Spleen (tissue), 11 donors: ENCODE measurements around the gene IGF1R. TPM values are rescaled to one million over a fixed set of nuclear protein-coding genes. Genes with fewer than 3 reads are reported as not detected.
"Not testable (repeated sequence)": the region's sequence is repeated elsewhere in the genome, so short reads cannot be mapped to it uniquely, and the experiment has no call there.

ENCODE experiments used
- DNase-seq: peaks from one replicate; pipeline ENCODE4 v3.0.0-alpha.2; 2020
- H3K27ac ChIP-seq, 8 donors: fragments of 200-600 bp; sonication (generic) in 7 of 8; 1 replicate in 4 of 8; 2 replicates in 4 of 8; pipeline versions ENCODE4 v1.5.0 to v1.8.0; 2016 to 2021; ENCODE audit warnings: inconsistent platforms in 4 of 8, mild to moderate bottlenecking in 4 of 8, moderate library complexity in 1 of 8
- H3K27me3 ChIP-seq, 7 donors: fragments of 200-600 bp; sonication (generic) in 6 of 7; replicated peaks in 1 of 7; 1 replicate in 4 of 7; 2 replicates in 3 of 7; pipeline versions ENCODE4 v1.5.0 to v1.8.0; 2016 to 2021; ENCODE audit warnings: inconsistent platforms in 3 of 7, mild to moderate bottlenecking in 1 of 7
- H3K36me3 ChIP-seq, 6 donors: fragments of 200-600 bp; sonication (generic) in 5 of 6; 1 replicate in 4 of 6; 2 replicates in 2 of 6; pipeline versions ENCODE4 v1.5.0 to v1.8.0; 2016 to 2021; ENCODE audit warnings: inconsistent platforms in 2 of 6
- H3K4me1 ChIP-seq, 6 donors: fragments of 200-600 bp; sonication (generic) in 5 of 6; 1 replicate in 3 of 6; 2 replicates in 3 of 6; pipeline versions ENCODE4 v1.5.0 to v1.8.0; 2016 to 2021; ENCODE audit warnings: inconsistent platforms in 3 of 6
- H3K4me3 ChIP-seq, 8 donors: fragments of 200-600 bp; sonication (generic) in 7 of 8; 1 replicate in 4 of 8; 2 replicates in 4 of 8; pipeline versions ENCODE4 v1.5.0 to v1.8.0; 2016 to 2021; ENCODE audit warnings: inconsistent platforms in 4 of 8, mild to moderate bottlenecking in 4 of 8, moderate library complexity in 2 of 8
- H3K9me3 ChIP-seq, 8 donors: fragments of 200-600 bp; sonication (generic) in 7 of 8; 1 replicate in 4 of 8; 2 replicates in 4 of 8; pipeline versions ENCODE4 v1.5.0 to v1.8.0; 2016 to 2021; ENCODE audit warnings: inconsistent platforms in 4 of 8
- CTCF ChIP-seq, 11 experiments: fragments of 200-600 bp in 7 of 11; fragments of 450-650 bp in 4 of 11; sonication (generic) in 4 of 11; IDR thresholded peaks in 8 of 11; conservative IDR thresholded peaks in 3 of 11; 1 replicate in 7 of 11; 2 replicates in 4 of 11; pipeline versions ENCODE4 v1.4.0 to v1.8.0; 2016 to 2021; ENCODE audit warnings: antibody characterized with exemption in 11 of 11, inconsistent platforms in 4 of 11, mild to moderate bottlenecking in 1 of 11
- POLR2A ChIP-seq, 3 donors: fragments of 450-650 bp; IDR thresholded peaks; one replicate each; pipeline ENCODE4 v1.5.1; 2017; ENCODE audit warnings: antibody characterized with exemption in 3 of 3, mild to moderate bottlenecking in 1 of 3
- POLR2AphosphoS5 ChIP-seq, 3 donors: sonication (generic); formaldehyde crosslinking; IDR thresholded peaks; one replicate each; pipeline ENCODE4 v1.5.1; 2017; ENCODE audit warnings: antibody characterized with exemption in 3 of 3
- WGBS, 5 donors: extraction: QIAGEN DNeasy Blood & Tissue Kit in 3 of 5; methylation state at CpG; one replicate each; pipeline versions ENCODE4 v1.1.5 to v1.1.7; 2013 to 2018; 5-methylcytosine and 5-hydroxymethylcytosine counted together
- intact Hi-C: fragments of 100-400 bp; cut with DNase I; formaldehyde crosslinking; loops from one replicate; pipeline ENCODE4 v1.15.0; 2023; ENCODE audit warnings: low total_unique reads
- polyA plus RNA-seq, 3 donors: library from polyadenylated mRNA; stranded (reverse); fragments of 200-250 nt; gene quantifications; one replicate each; pipeline ENCODE4 v1.2.1, GENCODE V29; 2013
- total RNA-seq, 7 donors: library from RNA; depleted of rRNA in 3 of 7; stranded (reverse); fragments of >200 nt in 3 of 7; fragmentation: NEBNext Ultra II Directional in 4 of 7; extraction: Animal tissue kit (Norgen Biotek cat#: 25700) in 4 of 7; gene quantifications; one replicate each; pipeline versions ENCODE4 v1.1.0 to v1.2.1, GENCODE V29; 2016 to 2021
- donor health status: healthy with polysubstance abuse.
- donor health status: DM: no; HTN: no; CAD: no; lungs with moderate emphysema.
- donor health status: DM: no; HTN: no; CAD: no.
- donor health status: Bipolar disorder and iron deficiency.
- donor health status: healthy.
- donor health status: DM: no; HTN: no; CAD: no.
- donor health status: DM: yes; HTN: yes; CAD: no.

The IGF1R gene
- total and polyA plus RNA-seq, 10 donors: 1.1 to 104 (median 53.1) TPM

- intact Hi-C loops: no loop called here
- no peaks in the 10 kb centered on the region for H3K36me3 ChIP-seq
- 65 to 78% (median 67%) methylated on average over 3 of the region's 3 CpGs for WGBS, 5 donors
- peaks cover 0 to 11% (median 0%) of the 10 kb centered on the region in 7 donors for H3K27me3 ChIP-seq
- H3K4me3 ChIP-seq: no peak overlapping the region
- no peak for DNase-seq
- TF ChIP-seq POLR2AphosphoS5 (IDR thresholded peaks at IDR 0.05) (no peak), CTCF (IDR thresholded peaks at IDR 0.05 in 8 of 11, conservative IDR thresholded peaks at IDR 0.05 in 3 of 11) (no peak), POLR2A (IDR thresholded peaks at IDR 0.05) (no peak)
- H3K9me3 ChIP-seq: peaks cover 0 to 3% (median 0%) of the 10 kb centered on the region in 8 donors
- no peaks in the 10 kb centered on the region for H3K4me1 ChIP-seq
- H3K27ac ChIP-seq: no peak overlapping the region
These were observed 353.9 kb downstream of the IGF1R start for GRCh38 chr15:99002226-99002625.

DNA sequence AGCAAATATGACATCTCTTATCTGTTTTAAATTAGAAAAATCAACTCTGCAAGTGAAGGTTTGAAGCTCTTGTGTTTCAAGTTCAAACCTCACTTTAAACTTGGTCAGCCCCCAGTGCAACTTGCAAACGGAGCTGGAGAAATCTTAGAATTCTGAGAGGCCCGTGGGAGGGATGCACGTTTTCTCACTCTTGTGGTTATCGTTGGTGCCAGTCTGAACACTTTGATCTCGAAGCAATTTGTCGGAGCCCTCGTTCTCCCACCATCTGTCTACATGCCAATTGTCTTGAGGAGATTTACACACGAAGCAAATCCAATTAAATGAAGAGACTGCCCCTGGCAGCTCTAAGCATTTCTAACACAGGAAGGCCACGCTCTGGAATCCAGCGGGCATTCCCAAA, 355.0 kb downstream of the IGF1R start:
- intact Hi-C loops, H3K36me3 ChIP-seq, H3K9me3 ChIP-seq, H3K27ac ChIP-seq, H3K4me1 ChIP-seq, DNase-seq, H3K4me3 ChIP-seq: not testable (repeated sequence)
- 58 to 76% (median 64%) methylated on average over 6 to 10 of the region's 10 CpGs for WGBS, 5 donors
- H3K27me3 ChIP-seq: peaks cover 0 to 11% (median 0%) of the 10 kb centered on the region in 7 donors

DNA sequence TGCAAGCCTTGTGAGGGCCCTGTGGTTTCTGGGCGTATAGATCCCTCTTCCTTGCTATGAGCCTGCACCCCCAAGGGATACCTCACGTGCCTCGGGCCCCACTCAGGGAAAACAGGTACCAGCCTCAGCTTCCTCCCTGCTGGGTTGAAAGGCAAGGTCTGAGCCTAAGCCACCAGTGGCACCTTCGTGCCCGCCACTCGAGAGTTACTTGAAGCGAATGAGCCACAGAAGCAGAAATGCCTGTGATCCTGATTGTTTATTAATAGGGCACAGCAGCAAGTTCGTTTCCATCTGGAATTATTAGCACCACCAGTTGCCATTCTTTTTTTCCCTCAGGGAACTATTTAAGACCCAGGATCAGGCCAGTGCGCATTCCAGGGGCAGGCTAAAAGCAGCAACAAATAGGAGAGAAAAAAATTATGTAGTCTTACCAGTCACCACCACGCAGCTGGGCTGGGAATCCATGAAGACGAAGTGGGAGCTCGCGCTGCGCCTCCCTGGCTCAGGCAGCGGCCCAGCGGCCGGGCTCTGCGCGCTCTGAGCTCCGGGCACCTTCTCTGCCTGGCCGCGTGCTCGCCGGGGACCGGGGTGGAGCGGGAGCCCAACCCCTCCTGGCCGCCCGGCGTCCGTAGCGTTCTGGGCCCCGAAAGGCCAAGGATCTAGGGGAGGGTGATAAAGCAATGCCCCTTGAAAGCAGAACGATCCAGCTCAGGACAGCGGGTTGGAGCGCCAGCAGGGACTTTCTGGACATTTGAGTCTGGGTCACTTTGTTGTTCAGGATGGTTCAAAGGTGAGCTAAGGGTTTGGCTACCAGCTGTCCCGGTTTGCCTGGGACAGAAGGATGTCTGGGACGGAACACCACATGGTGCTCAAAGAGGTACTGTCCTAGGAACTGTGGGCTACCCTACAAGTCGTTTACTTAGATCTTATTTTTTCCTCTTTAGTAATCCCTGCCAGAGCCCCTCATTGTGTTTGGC, 356.9 kb downstream of the IGF1R start:
- H3K27ac ChIP-seq, intact Hi-C loops, H3K9me3 ChIP-seq, H3K36me3 ChIP-seq, H3K4me1 ChIP-seq, H3K4me3 ChIP-seq, DNase-seq: not testable (repeated sequence)
- H3K27me3 ChIP-seq: peaks cover 0 to 11% (median 0%) of the 10 kb centered on the region in 7 donors
- WGBS, 5 donors: 63 to 81% (median 69%) methylated on average over 16 to 35 of the region's 38 CpGs

GRCh38 chr15:99006146-99006545, 357.8 kb downstream of the IGF1R start:
- TF ChIP-seq CTCF (IDR thresholded peaks at IDR 0.05 in 8 of 11, conservative IDR thresholded peaks at IDR 0.05 in 3 of 11) (no peak), POLR2A (IDR thresholded peaks at IDR 0.05) (no peak), POLR2AphosphoS5 (IDR thresholded peaks at IDR 0.05) (no peak)
- H3K27me3 ChIP-seq: peaks cover 0 to 12% (median 0%) of the 10 kb centered on the region in 7 donors
- no peak overlapping the region for H3K4me3 ChIP-seq
- H3K36me3 ChIP-seq: no peaks in the 10 kb centered on the region
- H3K27ac ChIP-seq: no peak overlapping the region
- DNase-seq: no peak
- WGBS, 5 donors: 61 to 74% (median 66%) methylated on average over 9 of the region's 9 CpGs
- intact Hi-C loops: no loop called here
- H3K9me3 ChIP-seq: no peaks in the 10 kb centered on the region
- no peaks in the 10 kb centered on the region for H3K4me1 ChIP-seq

GRCh38 chr15:99006904-99007495, 358.7 kb downstream of the IGF1R start:
- Histone ChIP-seq H3K36me3 (no peaks in the 10 kb centered on the region), H3K4me1 (no peaks in the 10 kb centered on the region), H3K27ac (no peak overlapping the region), H3K9me3 (no peaks in the 10 kb centered on the region), H3K27me3 (peaks cover 0 to 17% (median 0%) of the 10 kb centered on the region in 7 donors), H3K4me3 (no peak overlapping the region)
- intact Hi-C loops: no loop called here
- TF ChIP-seq POLR2A (IDR thresholded peaks at IDR 0.05): no peak
- TF ChIP-seq POLR2AphosphoS5 (IDR thresholded peaks at IDR 0.05): no peak
- no peak for TF ChIP-seq CTCF (IDR thresholded peaks at IDR 0.05 in 8 of 11, conservative IDR thresholded peaks at IDR 0.05 in 3 of 11)
- DNase-seq: no peak
- WGBS, 5 donors: 89 to 98% (median 95%) methylated on average over 17 of the region's 17 CpGs
